ENCODE results near the gene HDAC6.

GRCh38 chrX:48791063-48791820 lies 10.6 kb upstream of the HDAC6 start:
- TF ChIP-seq, protein P1, sequence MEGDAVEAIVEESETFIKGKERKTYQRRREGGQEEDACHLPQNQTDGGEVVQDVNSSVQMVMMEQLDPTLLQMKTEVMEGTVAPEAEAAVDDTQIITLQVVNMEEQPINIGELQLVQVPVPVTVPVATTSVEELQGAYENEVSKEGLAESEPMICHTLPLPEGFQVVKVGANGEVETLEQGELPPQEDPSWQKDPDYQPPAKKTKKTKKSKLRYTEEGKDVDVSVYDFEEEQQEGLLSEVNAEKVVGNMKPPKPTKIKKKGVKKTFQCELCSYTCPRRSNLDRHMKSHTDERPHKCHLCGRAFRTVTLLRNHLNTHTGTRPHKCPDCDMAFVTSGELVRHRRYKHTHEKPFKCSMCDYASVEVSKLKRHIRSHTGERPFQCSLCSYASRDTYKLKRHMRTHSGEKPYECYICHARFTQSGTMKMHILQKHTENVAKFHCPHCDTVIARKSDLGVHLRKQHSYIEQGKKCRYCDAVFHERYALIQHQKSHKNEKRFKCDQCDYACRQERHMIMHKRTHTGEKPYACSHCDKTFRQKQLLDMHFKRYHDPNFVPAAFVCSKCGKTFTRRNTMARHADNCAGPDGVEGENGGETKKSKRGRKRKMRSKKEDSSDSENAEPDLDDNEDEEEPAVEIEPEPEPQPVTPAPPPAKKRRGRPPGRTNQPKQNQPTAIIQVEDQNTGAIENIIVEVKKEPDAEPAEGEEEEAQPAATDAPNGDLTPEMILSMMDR (IDR thresholded peaks at IDR 0.05): no peak
- TF ChIP-seq POLR2A (IDR thresholded peaks at IDR 0.05): no peak

Data from adrenal gland (tissue), 5 donors.